Measurements from ENCODE around the gene FAM50A.

DNA sequence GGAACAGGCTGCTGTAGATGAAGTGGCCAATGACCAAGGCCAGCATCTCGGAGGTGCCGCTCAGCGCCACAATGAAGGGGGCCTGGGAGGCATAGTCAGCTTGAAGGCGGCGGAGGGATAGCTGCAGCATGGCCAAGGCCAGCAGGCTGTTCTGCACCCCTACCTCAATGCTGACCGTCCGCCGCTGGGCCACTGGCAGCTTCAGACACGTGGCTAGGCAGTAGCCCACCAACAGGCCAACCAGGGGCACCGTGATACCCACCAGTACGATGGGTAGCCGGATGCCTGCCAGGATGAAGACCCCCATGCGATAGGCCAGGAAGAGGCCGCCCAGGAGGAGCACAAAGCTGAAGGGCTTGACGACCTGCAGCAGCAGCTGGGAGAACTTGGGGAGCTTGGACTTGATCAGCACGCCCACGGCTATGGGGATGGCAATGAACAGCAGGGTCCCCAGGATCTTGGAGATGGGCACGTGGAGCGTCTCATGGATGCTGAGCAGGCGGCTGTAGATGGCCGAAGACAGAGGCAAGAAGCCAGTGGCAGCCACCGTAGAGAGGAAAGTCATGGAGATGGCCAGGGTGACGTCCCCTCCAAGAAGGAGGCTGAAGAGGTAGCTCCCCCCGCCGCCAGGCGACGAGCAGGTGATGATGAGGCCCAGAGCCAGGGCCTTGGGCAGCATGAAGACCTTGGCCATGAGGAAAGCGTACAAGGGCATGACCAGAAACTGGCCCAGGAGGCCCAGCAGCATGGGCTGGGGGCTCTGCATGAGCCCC is 43.8 kb downstream of the FAM50A start:
- TF ChIP-seq ZNF274 (IDR thresholded peaks at IDR 0.05; ENCODE audit: low read depth, low read length) (no peak), YY1 (IDR thresholded peaks at IDR 0.05; ENCODE audit: insufficient read depth, insufficient read length) (no peak), SUZ12 (IDR thresholded peaks at IDR 0.05; ENCODE audit: extremely low read depth, insufficient read depth, insufficient read length) (no peak)

Data from NT2/D1 (cell line).